Parathyroid adenoma (tissue), 2 donors: ENCODE results near the gene NUP210L.

Experiments used
- H2AFZ ChIP-seq: fragments of 300-600 bp; sonication (generic); one replicate; pipeline ENCODE4 v1.7.0; 2017; ENCODE audit warnings: antibody characterized with exemption, mild to moderate bottlenecking
- H3K27ac ChIP-seq: fragments of 300-600 bp; sonication (generic); one replicate; pipeline ENCODE4 v1.7.0; 2017
- H3K27me3 ChIP-seq: fragments of 300-600 bp; sonication (generic); one replicate; pipeline ENCODE4 v1.7.0; 2017; ENCODE audit warnings: low read length; ENCODE audit not compliant: control insufficient read depth, insufficient read depth
- H3K36me3 ChIP-seq: fragments of 300-600 bp; sonication (generic); one replicate; pipeline ENCODE4 v1.7.0; 2017; ENCODE audit warnings: low read length; ENCODE audit not compliant: control insufficient read depth, insufficient read depth
- H3K4me1 ChIP-seq: fragments of 300-600 bp; sonication (generic); one replicate; pipeline ENCODE4 v1.7.0; 2017; ENCODE audit warnings: control low read depth
- H3K4me2 ChIP-seq: fragments of 300-600 bp; sonication (generic); one replicate; pipeline ENCODE4 v1.7.0; 2017; ENCODE audit warnings: low read length
- H3K4me3 ChIP-seq: fragments of 300-600 bp; sonication (generic); one replicate; pipeline ENCODE4 v1.7.0; 2017; ENCODE audit warnings: low read depth, low read length
- H3K79me2 ChIP-seq: fragments of 300-600 bp; sonication (generic); one replicate; pipeline ENCODE4 v1.7.0; 2017; ENCODE audit warnings: control low read depth
- H3K9ac ChIP-seq: fragments of 300-600 bp; sonication (generic); one replicate; pipeline ENCODE4 v1.7.0; 2017; ENCODE audit warnings: mild to moderate bottlenecking
- H3K9me3 ChIP-seq: fragments of 300-600 bp; sonication (generic); one replicate; pipeline ENCODE4 v1.7.0; 2017; ENCODE audit warnings: low read length; ENCODE audit not compliant: control insufficient read depth
- CTCF ChIP-seq: fragments of 300-600 bp; sonication (generic); IDR thresholded peaks from one replicate; pipeline ENCODE4 v1.7.0; 2017; ENCODE audit warnings: antibody characterized with exemption, mild to moderate bottlenecking
- donor health status: primary hyperparathyroidism.

Gene NUP210L

DNA sequence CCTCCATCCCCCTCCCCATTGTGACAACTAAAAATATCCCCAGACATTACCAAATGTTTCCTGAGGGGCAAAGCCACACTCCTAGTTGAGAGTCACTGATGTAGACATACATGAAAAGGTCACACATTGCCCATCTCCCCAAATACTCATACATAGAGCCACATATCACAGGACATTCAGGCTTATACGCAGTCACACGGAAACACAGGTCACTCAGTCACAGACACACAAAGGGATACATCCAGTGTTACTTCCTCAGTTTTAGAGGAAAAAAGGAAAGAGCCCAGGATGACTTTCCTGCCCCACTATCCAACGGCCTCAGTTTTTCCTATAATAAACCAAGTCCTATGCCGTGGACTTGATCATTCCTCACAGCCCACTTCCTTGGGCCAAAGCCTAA, 193.5 kb downstream of the NUP210L start:
- H3K9ac ChIP-seq = no peak overlapping the region
- no peak overlapping the region for H3K4me3 ChIP-seq
- H2AFZ ChIP-seq = no peak overlapping the region

DNA sequence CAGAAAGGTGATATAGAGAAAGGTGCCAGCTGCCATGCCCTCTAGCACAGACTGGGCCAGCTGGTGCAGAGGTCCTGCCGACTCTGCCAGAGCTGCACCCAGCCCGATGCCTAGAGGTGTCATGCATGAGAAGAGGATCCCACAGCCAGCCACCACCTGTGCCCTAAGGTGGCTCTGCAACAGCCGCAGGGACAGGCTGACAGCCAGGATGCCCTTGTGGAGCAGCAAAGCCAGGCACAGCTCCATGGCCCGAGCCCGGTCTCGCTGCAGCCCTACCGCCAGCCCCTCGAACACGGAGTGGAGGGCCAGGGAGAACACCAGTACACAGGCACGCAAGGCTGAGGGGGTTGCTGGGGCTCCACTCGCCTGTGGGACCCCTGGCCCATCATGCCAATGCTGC, 194.7 kb downstream of the NUP210L start:
- no peak overlapping the region for H3K27ac ChIP-seq
- H3K36me3 ChIP-seq = no peaks in the 10 kb centered on the region
- H3K4me3 ChIP-seq = no peak overlapping the region
- H3K9ac ChIP-seq = no peak overlapping the region
- no peak for TF ChIP-seq CTCF
- no peak overlapping the region for H3K4me2 ChIP-seq
- peaks cover 20% of the 10 kb centered on the region for H3K79me2 ChIP-seq
- no peak overlapping the region for H2AFZ ChIP-seq
- H3K4me1 ChIP-seq = peaks cover 11% of the 10 kb centered on the region
- H3K9me3 ChIP-seq = no peaks in the 10 kb centered on the region
- H3K27me3 ChIP-seq = no peaks in the 10 kb centered on the region

More for the DNA sequence above, 193.5 kb downstream of the NUP210L start:
- no peaks in the 10 kb centered on the region for H3K9me3 ChIP-seq
- H3K4me2 ChIP-seq = no peak overlapping the region
- H3K27ac ChIP-seq = no peak overlapping the region
- H3K79me2 ChIP-seq = peaks cover 15% of the 10 kb centered on the region
- H3K4me1 ChIP-seq = peaks cover 16% of the 10 kb centered on the region
- no peaks in the 10 kb centered on the region for H3K36me3 ChIP-seq
- H3K27me3 ChIP-seq = no peaks in the 10 kb centered on the region
- no peak for TF ChIP-seq CTCF

- no peak overlapping the region for H3K27ac ChIP-seq
- peaks cover 11% of the 10 kb centered on the region for H3K4me1 ChIP-seq
- no peak overlapping the region for H3K4me3 ChIP-seq
- no peaks in the 10 kb centered on the region for H3K9me3 ChIP-seq
- no peaks in the 10 kb centered on the region for H3K27me3 ChIP-seq
- H3K79me2 ChIP-seq = peaks cover 23% of the 10 kb centered on the region
- H3K9ac ChIP-seq = no peak overlapping the region
- no peak for TF ChIP-seq CTCF
- no peaks in the 10 kb centered on the region for H3K36me3 ChIP-seq
- no peak overlapping the region for H3K4me2 ChIP-seq
- H2AFZ ChIP-seq = no peak overlapping the region
Observed at GRCh38 chr1:153959454-153959853, 195.4 kb downstream of the NUP210L start.

DNA sequence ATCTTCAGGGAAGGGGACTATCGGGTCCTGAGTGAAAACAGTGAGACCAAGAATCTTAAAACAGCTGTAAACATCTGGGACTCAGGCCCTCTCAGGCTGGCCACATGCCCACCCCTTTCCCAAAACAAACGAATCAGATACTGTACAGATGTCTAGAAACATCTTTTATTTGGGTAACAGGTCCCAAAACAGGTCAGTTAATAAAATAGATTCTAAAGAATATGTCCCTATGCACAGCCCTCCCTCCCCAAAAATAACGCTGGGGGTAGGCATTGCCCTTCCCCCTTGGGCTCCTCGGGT, 196.0 kb downstream of the NUP210L start:
- H3K9me3 ChIP-seq = no peaks in the 10 kb centered on the region
- peak overlapping the region; percentile 92 for H3K4me3 ChIP-seq
- H2AFZ ChIP-seq = peak overlapping the region; percentile 78
- H3K9ac ChIP-seq = no peak overlapping the region
- peaks cover 23% of the 10 kb centered on the region for H3K79me2 ChIP-seq
- no peaks in the 10 kb centered on the region for H3K36me3 ChIP-seq
- no peaks in the 10 kb centered on the region for H3K27me3 ChIP-seq
- peaks cover 11% of the 10 kb centered on the region for H3K4me1 ChIP-seq
- H3K4me2 ChIP-seq = peak overlapping the region; percentile 38
- H3K27ac ChIP-seq = peak overlapping the region; percentile 30
- no peak for TF ChIP-seq CTCF

GRCh38 chr1:153958111-153958960, 196.5 kb downstream of the NUP210L start, which contains the start of gene CRTC2:
TSS of gene CRTC2 (minus strand) at chr1:153958612. CDS start at chr1:153958497, 115 bp downstream.
- Histone ChIP-seq H3K4me1 (peaks cover 11% of the 10 kb centered on the region), H3K4me2 (peak within 1 kb of the TSS; percentile 80), H3K9me3 (no peaks in the 10 kb centered on the region), H3K9ac (peak within 1 kb of the TSS; percentile 38), H3K27me3 (no peaks in the 10 kb centered on the region), H3K4me3 (peak within 1 kb of the TSS; percentile 92), H3K79me2 (peaks cover 23% of the 10 kb centered on the region), H3K27ac (peak within 1 kb of the TSS; percentile 85), H3K36me3 (no peaks in the 10 kb centered on the region), H2AFZ (peak within 1 kb of the TSS; percentile 78)
- no peak for TF ChIP-seq CTCF
